Activated CD8-positive, alpha-beta memory T cell treated with anti-CD3 and anti-CD28 coated beads, Interleukin-2, amount 10 ng/mL, durations not matched to agents 7 days and 5 days (primary cell): Measurements from ENCODE around the gene COL1A1. TPM values are rescaled to one million over a fixed set of nuclear protein-coding genes. Genes with fewer than 3 reads are reported as not detected.

Source experiments
- ATAC-seq: fragments of 150-1000 bp; cut with Tn5 transposase; one replicate; pipeline ENCODE4 v1.10.0; 2021; ENCODE audit warnings: moderate library complexity
- CTCF ChIA-PET: fragments of 350-600 bp; sonication (Branson Sonifier 250); formaldehyde crosslinking; loops from one replicate; lab custom pipeline; 2021; ENCODE audit warnings: antibody characterized with exemption; lab: Charles Lee
- DNase-seq: peaks from one replicate; pipeline ENCODE4 v3.0.0-alpha.2; 2020
- H3K27ac Mint-ChIP-seq: one replicate; pipeline ENCODE4 v1.8.0; 2021; ENCODE audit warnings: mild to moderate bottlenecking, mixed read lengths
- H3K27me3 Mint-ChIP-seq: one replicate; pipeline ENCODE4 v1.8.0; 2021; ENCODE audit warnings: mixed read lengths
- H3K36me3 Mint-ChIP-seq: one replicate; pipeline ENCODE4 v1.8.0; 2021; ENCODE audit warnings: mild to moderate bottlenecking, mixed read lengths
- H3K4me1 Mint-ChIP-seq: one replicate; pipeline ENCODE4 v1.8.0; 2021; ENCODE audit warnings: mixed read lengths
- H3K4me3 Mint-ChIP-seq: one replicate; pipeline ENCODE4 v1.8.0; 2021; ENCODE audit warnings: mild to moderate bottlenecking, moderate library complexity, mixed read lengths
- H3K9me3 Mint-ChIP-seq: one replicate; pipeline ENCODE4 v1.8.0; 2022; ENCODE audit warnings: low read depth, mixed read lengths
- total RNA-seq, 2 experiments: library from RNA; stranded (reverse); gene quantifications; one replicate each; pipeline ENCODE4 v1.2.3, GENCODE V29; 2021

The COL1A1 gene
- total RNA-seq, 2 experiments from 2014 or later = 0.67 to 1.6 TPM

GRCh38 chr17:50220811-50221210 is 19.4 kb upstream of the COL1A1 start:
- Mint-ChIP-seq H3K9me3 (peaks cover 4% of the 10 kb centered on the region), H3K36me3 (peaks cover 2% of the 10 kb centered on the region), H3K4me3 (no peak overlapping the region), H3K4me1 (peaks cover 9% of the 10 kb centered on the region), H3K27ac (no peak overlapping the region), H3K27me3 (peaks cover 37% of the 10 kb centered on the region)
- DNase-seq (no peak), ATAC-seq (no peak)
- CTCF ChIA-PET = interaction anchor here (0.8 to 5.4 kb wide), 3 partner anchors 9 to 53 kb away, joined by 3 to 38 read pairs (median 3); partner anchors contain the start of genes COL1A1 and TMEM92

- Mint-ChIP-seq H3K27ac (no peak overlapping the region), H3K36me3 (peaks cover 2% of the 10 kb centered on the region), H3K27me3 (peaks cover 42% of the 10 kb centered on the region), H3K4me3 (no peak overlapping the region), H3K4me1 (peaks cover 9% of the 10 kb centered on the region), H3K9me3 (no peaks in the 10 kb centered on the region)
- CTCF ChIA-PET = interaction anchor here (0.8 to 5.4 kb wide), 3 partner anchors 8 to 54 kb away, joined by 3 to 38 read pairs (median 3); partner anchors contain the start of genes COL1A1 and TMEM92
- ATAC-seq (no peak), DNase-seq (no peak)
Measured at GRCh38 chr17:50219939-50220465, 18.6 kb upstream of the COL1A1 start.

GRCh38 chr17:50219342-50219741 is 17.9 kb upstream of the COL1A1 start:
- H3K4me3 Mint-ChIP-seq = no peak overlapping the region
- peaks cover 49% of the 10 kb centered on the region for H3K27me3 Mint-ChIP-seq
- CTCF ChIA-PET = interaction anchor here (1.3 to 5.4 kb wide), 2 partner anchors 18 to 53 kb away, joined by 6 to 38 read pairs; partner anchors contain the start of gene COL1A1
- no peaks in the 10 kb centered on the region for H3K9me3 Mint-ChIP-seq
- H3K36me3 Mint-ChIP-seq = no peaks in the 10 kb centered on the region
- H3K4me1 Mint-ChIP-seq = peaks cover 9% of the 10 kb centered on the region
- no peak overlapping the region for H3K27ac Mint-ChIP-seq
- DNase-seq (no peak), ATAC-seq (no peak)

GRCh38 chr17:50218771-50219315 is 17.4 kb upstream of the COL1A1 start:
- Mint-ChIP-seq H3K9me3 (no peaks in the 10 kb centered on the region), H3K4me1 (peaks cover 9% of the 10 kb centered on the region), H3K4me3 (no peak overlapping the region), H3K27ac (no peak overlapping the region), H3K27me3 (peaks cover 52% of the 10 kb centered on the region), H3K36me3 (no peaks in the 10 kb centered on the region)
- ATAC-seq (no peak), DNase-seq (no peak)
- CTCF ChIA-PET = interaction anchor here (1.3 to 5.4 kb wide), 2 partner anchors 18 to 53 kb away, joined by 6 to 38 read pairs; partner anchors contain the start of gene COL1A1

- Mint-ChIP-seq H3K9me3 (no peaks in the 10 kb centered on the region), H3K4me3 (no peak overlapping the region), H3K27ac (no peak overlapping the region), H3K27me3 (peaks cover 48% of the 10 kb centered on the region), H3K4me1 (peaks cover 10% of the 10 kb centered on the region), H3K36me3 (no peaks in the 10 kb centered on the region)
- CTCF ChIA-PET = interaction anchor here (1.3 to 5.4 kb wide), 2 partner anchors 17 to 54 kb away, joined by 6 to 38 read pairs; partner anchors contain the start of gene COL1A1
- ATAC-seq (no peak), DNase-seq (no peak)
Measured at GRCh38 chr17:50218071-50218759, 16.8 kb upstream of the COL1A1 start.

GRCh38 chr17:50217591-50217990 is 16.2 kb upstream of the COL1A1 start:
- H3K27me3 Mint-ChIP-seq = peaks cover 48% of the 10 kb centered on the region
- no peaks in the 10 kb centered on the region for H3K9me3 Mint-ChIP-seq
- H3K4me1 Mint-ChIP-seq = peaks cover 17% of the 10 kb centered on the region
- DNase-seq (no peak), ATAC-seq (no peak)
- no peak overlapping the region for H3K4me3 Mint-ChIP-seq
- H3K27ac Mint-ChIP-seq = no peak overlapping the region
- CTCF ChIA-PET = interaction anchor here (0.9 to 5.4 kb wide), 3 partner anchors 13 to 48 kb away, joined by 3 to 38 read pairs (median 3); partner anchors contain the start of gene COL1A1
- H3K36me3 Mint-ChIP-seq = no peaks in the 10 kb centered on the region

GRCh38 chr17:50214976-50215760 is 13.7 kb upstream of the COL1A1 start:
- CTCF ChIA-PET = interaction anchor here (0.7 to 5.8 kb wide), 5 partner anchors 9 to 100 kb away, joined by 3 to 64 read pairs (median 5); partner anchors contain the start of gene COL1A1
- peaks cover 61% of the 10 kb centered on the region for H3K27me3 Mint-ChIP-seq
- ATAC-seq = no peak
- H3K36me3 Mint-ChIP-seq = no peaks in the 10 kb centered on the region
- DNase-seq = no peak
- no peak overlapping the region for H3K4me3 Mint-ChIP-seq
- peaks cover 12% of the 10 kb centered on the region for H3K4me1 Mint-ChIP-seq
- no peaks in the 10 kb centered on the region for H3K9me3 Mint-ChIP-seq
- no peak overlapping the region for H3K27ac Mint-ChIP-seq

- Mint-ChIP-seq H3K27me3 (peaks cover 63% of the 10 kb centered on the region), H3K36me3 (no peaks in the 10 kb centered on the region), H3K4me3 (no peak overlapping the region), H3K9me3 (no peaks in the 10 kb centered on the region), H3K27ac (no peak overlapping the region), H3K4me1 (peaks cover 12% of the 10 kb centered on the region)
- ATAC-seq (peak; percentile 88), DNase-seq (peak; percentile 73)
- CTCF ChIA-PET = interaction anchor here (0.7 to 5.8 kb wide), 13 partner anchors 8 to 119 kb away, joined by 3 to 64 read pairs (median 4); partner anchors contain the start of genes COL1A1 and TMEM92
Measured at GRCh38 chr17:50213026-50214022, 11.9 kb upstream of the COL1A1 start.

- Mint-ChIP-seq H3K36me3 (no peaks in the 10 kb centered on the region), H3K4me1 (peaks cover 12% of the 10 kb centered on the region), H3K4me3 (no peak overlapping the region), H3K9me3 (no peaks in the 10 kb centered on the region), H3K27ac (no peak overlapping the region), H3K27me3 (peaks cover 62% of the 10 kb centered on the region)
- DNase-seq (peak; percentile 32), ATAC-seq (no peak)
- CTCF ChIA-PET = interaction anchor here (0.7 to 5.8 kb wide), 13 partner anchors 8 to 118 kb away, joined by 3 to 64 read pairs (median 4); partner anchors contain the start of genes COL1A1 and TMEM92
Measured at GRCh38 chr17:50212121-50212843, 10.9 kb upstream of the COL1A1 start.

GRCh38 chr17:50211249-50212120 is 10.1 kb upstream of the COL1A1 start:
- H3K36me3 Mint-ChIP-seq = no peaks in the 10 kb centered on the region
- H3K4me3 Mint-ChIP-seq = no peak overlapping the region
- ATAC-seq (no peak), DNase-seq (peak; percentile 34)
- CTCF ChIA-PET = interaction anchor here (0.8 to 5.8 kb wide), 4 partner anchors 9 to 87 kb away, joined by 3 to 64 read pairs (median 15); partner anchors contain the start of gene COL1A1
- peaks cover 12% of the 10 kb centered on the region for H3K4me1 Mint-ChIP-seq
- H3K27me3 Mint-ChIP-seq = peaks cover 65% of the 10 kb centered on the region
- no peak overlapping the region for H3K27ac Mint-ChIP-seq
- no peaks in the 10 kb centered on the region for H3K9me3 Mint-ChIP-seq
